B cell (primary cell): Measurements from ENCODE around the gene GRPEL2.

Source experiments
- CTCF ChIP-seq: fragments of 200-600 bp; IDR thresholded peaks from one replicate; pipeline ENCODE4 v1.8.0; 2022; ENCODE audit warnings: antibody characterized with exemption, mild to moderate bottlenecking
- EZH2 ChIP-seq: IDR thresholded peaks from 2 replicates; pipeline ENCODE4 v1.6.1; 2012; ENCODE audit warnings: borderline replicate concordance, low read depth, mild to moderate bottlenecking, moderate library complexity, low read length; ENCODE audit not compliant: insufficient read depth, poor library complexity, severe bottlenecking

GRCh38 chr5:149340920-149341319 lies 4.4 kb upstream of the GRPEL2 start:
- TF ChIP-seq CTCF = no peak
- TF ChIP-seq EZH2 = no peak
